K562 treated with DMSO at 1 percent for 4 hours (cell line): ENCODE results near the gene TCP11L1. TPM values are rescaled to one million over a fixed set of nuclear protein-coding genes. Genes with fewer than 3 reads are reported as not detected.

Source experiments
- total RNA-seq: library from RNA; unstranded; fragments of 300-600 nt; gene quantifications from 2 replicates; pipeline ENCODE4 v1.2.3, GENCODE V29; 2022; ENCODE audit not compliant: insufficient read depth

Gene TCP11L1
- 1.5 and 2.2 TPM in 2 replicates for total RNA-seq

GRCh38 chr11:33039274-33040032 lies at the start of gene TCP11L1:
TSS of gene TCP11L1 (plus strand) at chr11:33039572. CDS start at chr11:33043774, 4,202 bp downstream.

DNA sequence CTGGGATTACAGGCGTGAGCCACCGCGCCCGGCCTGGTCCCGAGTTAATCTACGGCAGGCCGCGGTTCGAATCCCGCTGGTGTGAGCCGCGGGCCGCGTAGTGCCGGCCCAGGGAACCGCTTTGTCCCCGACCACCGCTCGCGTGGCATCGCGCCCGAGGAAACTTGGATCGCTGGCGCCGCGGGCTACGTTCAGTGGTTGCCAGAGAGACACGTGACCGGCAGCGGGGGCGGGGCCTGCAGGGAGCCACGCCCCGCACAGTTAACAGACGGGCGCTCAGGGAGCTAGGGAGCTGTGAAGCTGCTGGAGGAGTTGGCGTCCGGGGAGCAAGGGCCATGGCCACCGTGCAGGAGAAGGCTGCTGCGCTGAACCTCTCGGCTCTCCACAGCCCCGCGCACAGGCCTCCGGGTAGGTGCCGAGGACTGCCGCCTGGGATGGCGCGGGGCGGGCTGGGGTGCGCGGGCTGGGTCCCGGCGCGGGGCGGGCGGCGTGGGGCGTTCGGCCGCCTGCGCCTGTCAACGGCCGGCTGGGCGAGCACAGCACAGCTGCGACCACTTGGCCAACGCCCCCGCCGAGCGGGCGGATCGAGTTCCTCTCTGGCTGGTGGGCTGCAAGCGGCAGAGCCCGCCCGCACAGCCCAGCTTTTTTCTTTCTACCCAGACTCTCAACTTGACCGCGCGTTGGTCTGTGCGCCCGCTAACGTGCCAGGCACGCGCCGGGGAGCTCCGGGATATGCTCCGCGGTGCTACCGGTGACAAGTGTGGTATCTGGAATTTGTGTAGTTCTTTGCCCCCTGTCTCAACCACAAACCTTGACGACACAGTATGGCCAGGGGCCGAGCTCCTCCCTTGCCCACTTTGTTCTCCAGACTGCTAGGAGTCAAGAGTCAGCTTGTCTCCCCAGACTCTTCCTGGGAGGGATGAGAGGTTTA lies 23.5 kb upstream of the TCP11L1 start, which contains the start of gene DEPDC7:
Gene DEPDC7, plus strand, starts transcription at position 258 of the 931 bp plus-strand sequence. Its CDS starts 78 bp downstream, at position 336.

Other genes with a start within 250 kb of the TCP11L1 start
- not detected in 2 replicates for gene CCDC73, start 244.9 kb upstream of the TCP11L1 start, total RNA-seq
- gene PRRG4, start 209.6 kb upstream of the TCP11L1 start, total RNA-seq, result not detected in 2 replicates
- gene QSER1, start 146.8 kb upstream of the TCP11L1 start, total RNA-seq, result 8.4 and 11.6 TPM in 2 replicates
- gene DEPDC7, start 23.7 kb upstream of the TCP11L1 start, total RNA-seq, result 3.6 and 4.6 TPM in 2 replicates
- 30.3 and 36.0 TPM in 2 replicates for gene CSTF3, start 121.9 kb downstream of the TCP11L1 start, total RNA-seq
- 6.1 and 7.6 TPM in 2 replicates for gene HIPK3, start 217.8 kb downstream of the TCP11L1 start, total RNA-seq